HCT116 (cell line): ENCODE results near the gene ZSCAN23. TPM values are rescaled to one million over a fixed set of nuclear protein-coding genes. Genes with fewer than 3 reads are reported as not detected.
A peak's percentile ranks its signal among the peaks of the same experiment; 100 is the strongest.

Experiments
- ATAC-seq: fragments of 200-7000 bp; cut with Tn5 transposase; 2 replicates; pipeline ENCODE4 v1.9.1; 2020; ENCODE audit warnings: mild to moderate bottlenecking, moderate library complexity
- BruUV-seq: library from RNA; stranded (reverse); fragments of 400-500 nt; replicated peaks from 2 replicates; lab custom pipeline; 2021; lab: Mats Ljungman, UMichigan
- CTCF ChIA-PET: fragments of 300-600 bp; sonication (Branson Sonifier 250); formaldehyde crosslinking; loops from one replicate; lab custom pipeline; 2021; ENCODE audit warnings: antibody characterized with exemption; lab: Charles Lee
- POLR2A ChIA-PET: fragments of 300-600, 350-600 bp; sonication (Branson Sonifier 250); formaldehyde crosslinking; loops from one replicate; lab custom pipeline; 2021; ENCODE audit warnings: antibody characterized with exemption; lab: Charles Lee
- RAD21 ChIA-PET, 2 experiments: fragments of 300-600 bp; sonication (Branson Sonifier 250); formaldehyde crosslinking; loops; one replicate each; lab custom pipeline; 2023; ENCODE audit warnings: low total read pairs in 2 of 2; ENCODE audit not compliant: uncharacterized antibody in 2 of 2, unreplicated experiment in 2 of 2, low non-redundant PET in 1 of 2; lab: Charles Lee
- DNase-seq: peaks from one replicate; pipeline ENCODE4 v3.0.0-alpha.2; 2010; ENCODE audit warnings: low read depth, low spot score
- H2AFZ ChIP-seq: fragments of 200-600 bp; shearing (Covaris generic), sonication (generic); 2 replicates; pipeline ENCODE4 v1.6.1; 2017; ENCODE audit warnings: low read depth, mixed run types, mixed read lengths, antibody characterized with exemption, low read length; ENCODE audit not compliant: poor library complexity, severe bottlenecking
- H3K27ac ChIP-seq: 2 replicates; pipeline ENCODE4 v1.5.1; 2012; ENCODE audit warnings: low read depth, low read length
- H3K27me3 ChIP-seq: fragments of 200-600 bp; sonication (generic); 2 replicates; pipeline ENCODE4 v1.6.1; 2016; ENCODE audit warnings: mixed run types, low read length, mixed read lengths; ENCODE audit not compliant: insufficient read depth
- H3K36me3 ChIP-seq, 2 experiments: fragments of 200-500 bp in 1 of 2; fragments of 200-600 bp in 1 of 2; sonication (Bioruptor generic) in 1 of 2; sonication (generic) in 1 of 2; 2 replicates each; pipeline versions ENCODE4 v1.5.1 to v1.6.1; 2014 to 2016; ENCODE audit warnings: low read length in 2 of 2, inconsistent platforms in 1 of 2, mixed read lengths in 1 of 2, mixed run types in 1 of 2; ENCODE audit not compliant: insufficient read depth in 2 of 2, control insufficient read depth in 1 of 2
- H3K4me1 ChIP-seq, 2 experiments: fragments of 200-600 bp in 1 of 2; sonication (generic) in 1 of 2; 2 replicates each; pipeline versions ENCODE4 v1.5.1 to v1.6.1; 2012 to 2017; ENCODE audit warnings: low read length in 2 of 2, inconsistent platforms in 1 of 2, mild to moderate bottlenecking in 1 of 2, mixed read lengths in 1 of 2, mixed run types in 1 of 2, moderate library complexity in 1 of 2; ENCODE audit not compliant: insufficient read depth in 2 of 2, control insufficient read depth in 1 of 2
- H3K4me2 ChIP-seq: fragments of 200-600 bp; sonication (generic); 2 replicates; pipeline ENCODE4 v1.6.1; 2017; ENCODE audit warnings: mixed run types, low read length, mixed read lengths
- H3K4me3 ChIP-seq, 2 experiments: fragments of 200-600 bp in 1 of 2; sonication (generic) in 1 of 2; replicated peaks in 1 of 2; 2 replicates each; pipeline ENCODE4 v1.5.1; 2011 to 2016; ENCODE audit warnings: low read length in 2 of 2, control low read depth in 1 of 2, low read depth in 1 of 2, mild to moderate bottlenecking in 1 of 2, mixed read lengths in 1 of 2, mixed run types in 1 of 2
- H3K79me2 ChIP-seq: fragments of 200-600 bp; sonication (generic); 2 replicates; pipeline ENCODE4 v1.6.1; 2017; ENCODE audit warnings: mild to moderate bottlenecking, mixed run types, low read length, moderate library complexity, mixed read lengths; ENCODE audit not compliant: insufficient read depth
- H3K9ac ChIP-seq: fragments of 200-600 bp; sonication (generic); 2 replicates; pipeline ENCODE4 v1.6.1; 2016; ENCODE audit warnings: low read length, mixed read lengths
- H3K9me2 ChIP-seq: fragments of 200-600 bp; sonication (generic), shearing (Covaris generic); 2 replicates; pipeline ENCODE4 v1.6.1; 2017; ENCODE audit warnings: mixed run types, mild to moderate bottlenecking, moderate library complexity; ENCODE audit not compliant: insufficient read depth
- H3K9me3 ChIP-seq, 2 experiments: fragments of 200-500 bp in 1 of 2; fragments of 200-600 bp in 1 of 2; sonication (Bioruptor generic) in 1 of 2; sonication (generic) in 1 of 2; 2 replicates each; pipeline ENCODE4 v1.6.1; 2014 to 2017; ENCODE audit warnings: low read length in 2 of 2, mixed read lengths in 2 of 2, inconsistent platforms in 1 of 2, low read depth in 1 of 2, mild to moderate bottlenecking in 1 of 2, mixed run types in 1 of 2, moderate library complexity in 1 of 2; ENCODE audit not compliant: control insufficient read depth in 1 of 2, insufficient read depth in 1 of 2
- H4K20me1 ChIP-seq: fragments of 200-600 bp; sonication (generic), shearing (Covaris generic); 2 replicates; pipeline ENCODE4 v1.6.1; 2017; ENCODE audit warnings: mixed run types, mild to moderate bottlenecking, moderate library complexity; ENCODE audit not compliant: insufficient read depth
- CEBPB ChIP-seq: IDR thresholded peaks from 2 replicates; pipeline ENCODE4 v1.6.1; 2012; ENCODE audit warnings: low read depth
- JUND ChIP-seq: IDR thresholded peaks from 2 replicates; pipeline ENCODE4 v1.6.1; 2012
- RAD21 ChIP-seq: IDR thresholded peaks from 2 replicates; pipeline ENCODE4 v1.6.1; 2012; ENCODE audit warnings: low read depth, mild to moderate bottlenecking
- SP1 ChIP-seq: IDR thresholded peaks from 2 replicates; pipeline ENCODE4 v1.6.1; 2012; ENCODE audit warnings: low read depth
- intact Hi-C: fragments of 100-400 bp; cut with micrococcal nuclease; formaldehyde crosslinking; loops from 2 replicates; pipeline ENCODE4 v1.10.0; 2022
- total RNA-seq: library from RNA; stranded (reverse); gene quantifications from one replicate; pipeline ENCODE4 v1.2.1, GENCODE V29; 2021; ENCODE audit not compliant: unreplicated experiment

ZSCAN23 gene
- total RNA-seq, 1 experiment from 2014 or later, result not detected

DNA sequence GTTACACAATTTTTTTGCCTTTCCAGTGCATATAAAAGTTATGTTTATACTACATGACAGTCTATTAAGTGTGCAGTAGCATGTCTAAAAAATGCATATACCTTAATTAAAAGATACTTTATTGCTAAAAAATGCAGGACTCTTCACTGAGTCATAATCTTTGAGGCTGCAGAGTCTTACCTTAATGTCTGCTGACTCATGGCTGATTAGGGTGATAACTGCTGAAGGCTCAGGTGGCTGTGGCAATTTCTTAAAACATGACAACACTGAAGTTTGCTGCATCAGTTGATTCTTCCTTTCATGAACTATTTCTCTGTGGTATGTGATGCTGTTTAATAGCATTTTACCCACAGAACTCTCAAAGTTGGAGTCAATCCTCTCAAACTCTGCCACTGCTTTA, 19.1 kb downstream of the ZSCAN23 start:
- H3K9ac ChIP-seq, result no peak overlapping the region
- no peak overlapping the region for H3K4me3 ChIP-seq
- POLR2A ChIA-PET, result no interaction called here
- CTCF ChIA-PET, result no interaction called here
- H3K27ac ChIP-seq, result no peak overlapping the region
- H4K20me1 ChIP-seq, result no peaks in the 10 kb centered on the region
- RAD21 ChIA-PET, result no interaction called here
- H3K36me3 ChIP-seq, result no peaks in the 10 kb centered on the region
- no peaks in the 10 kb centered on the region for H3K27me3 ChIP-seq
- peak overlapping the region; percentile 9; the same call in 1 of the 2 replicates for H3K4me2 ChIP-seq
- no peaks in the 10 kb centered on the region for H3K79me2 ChIP-seq
- H3K9me3 ChIP-seq, result no peaks in the 10 kb centered on the region
- BruUV-seq, result no TSS peak
- TF ChIP-seq JUND (peak; percentile 26; the same call in 1 of the 2 replicates), SP1 (no peak)
- intact Hi-C loops, result no loop called here
- peaks cover 0 to 7% of the 10 kb centered on the region in 2 experiments; a peak in 2 of 4 replicates for H3K4me1 ChIP-seq
- ATAC-seq, result no peak; the same call in 1 of the 2 replicates
- no peaks in the 10 kb centered on the region for H3K9me2 ChIP-seq
- H2AFZ ChIP-seq, result no peak overlapping the region
- DNase-seq, result no peak

DNA sequence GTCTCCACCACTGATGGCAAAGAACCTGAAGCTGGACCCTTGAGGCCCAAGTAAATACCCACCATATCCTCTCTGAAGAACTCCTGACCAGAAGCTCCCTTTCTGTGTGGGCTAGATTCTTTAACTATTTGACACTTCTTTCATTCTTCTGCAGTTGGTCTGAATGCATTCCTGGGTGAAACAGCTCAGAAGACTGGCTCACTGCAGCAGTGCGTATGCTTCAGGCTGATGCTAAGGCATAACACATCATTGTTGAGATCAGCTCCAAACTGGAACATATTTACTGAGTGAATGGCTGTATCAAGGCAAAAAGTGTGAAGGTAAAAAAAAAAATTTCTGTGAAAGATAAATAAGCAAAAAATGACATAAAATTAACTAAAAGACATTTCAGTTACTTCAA, 19.7 kb downstream of the ZSCAN23 start:
- no peak for TF ChIP-seq CEBPB
- TF ChIP-seq RAD21, result no peak
- H3K27ac ChIP-seq, result no peak overlapping the region
- BruUV-seq, result no TSS peak
- H3K9me2 ChIP-seq, result no peaks in the 10 kb centered on the region
- no peak for ATAC-seq
- H3K36me3 ChIP-seq, result no peaks in the 10 kb centered on the region
- no peak overlapping the region for H3K4me2 ChIP-seq
- no peak overlapping the region for H3K9ac ChIP-seq
- peaks cover 0 to 7% of the 10 kb centered on the region in 2 experiments; a peak in 2 of 4 replicates for H3K4me1 ChIP-seq
- H3K4me3 ChIP-seq, result no peak overlapping the region
- H3K9me3 ChIP-seq, result no peaks in the 10 kb centered on the region
- no peak overlapping the region for H2AFZ ChIP-seq
- intact Hi-C loops, result no loop called here
- CTCF ChIA-PET, result no interaction called here
- no peaks in the 10 kb centered on the region for H3K27me3 ChIP-seq
- H4K20me1 ChIP-seq, result no peaks in the 10 kb centered on the region
- DNase-seq, result no peak
- RAD21 ChIA-PET, result no interaction called here
- POLR2A ChIA-PET, result no interaction called here
- no peaks in the 10 kb centered on the region for H3K79me2 ChIP-seq
